GM19395 (cell line): ENCODE measurements around the gene MYEOV.

Experiments used
- ATAC-seq: cut with Tn5 transposase; IDR thresholded peaks from one replicate; pipeline ENCODE4 v1.9.1; 2021; ENCODE audit warnings: mild to moderate bottlenecking, moderate library complexity; ENCODE audit not compliant: unreplicated experiment

MYEOV gene

DNA sequence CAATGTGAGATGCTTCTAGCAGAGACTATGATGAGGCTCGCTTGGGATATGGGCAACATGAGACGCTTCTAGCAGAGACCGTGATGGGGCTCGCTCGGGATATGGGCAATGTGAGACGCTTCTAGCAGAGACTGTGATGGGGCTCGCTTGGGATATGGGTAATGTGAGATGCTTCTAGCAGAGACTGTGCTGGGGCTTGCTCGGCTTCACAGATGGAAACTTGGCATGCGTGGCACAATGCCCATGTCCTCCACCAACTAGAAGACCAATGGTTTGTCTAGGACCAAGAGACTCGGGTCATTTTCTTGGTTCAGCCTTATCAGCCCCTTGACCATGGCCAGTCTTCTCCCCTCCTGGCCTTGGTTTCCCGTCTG is 7.1 kb downstream of the MYEOV start:
- ATAC-seq, result no peak

DNA sequence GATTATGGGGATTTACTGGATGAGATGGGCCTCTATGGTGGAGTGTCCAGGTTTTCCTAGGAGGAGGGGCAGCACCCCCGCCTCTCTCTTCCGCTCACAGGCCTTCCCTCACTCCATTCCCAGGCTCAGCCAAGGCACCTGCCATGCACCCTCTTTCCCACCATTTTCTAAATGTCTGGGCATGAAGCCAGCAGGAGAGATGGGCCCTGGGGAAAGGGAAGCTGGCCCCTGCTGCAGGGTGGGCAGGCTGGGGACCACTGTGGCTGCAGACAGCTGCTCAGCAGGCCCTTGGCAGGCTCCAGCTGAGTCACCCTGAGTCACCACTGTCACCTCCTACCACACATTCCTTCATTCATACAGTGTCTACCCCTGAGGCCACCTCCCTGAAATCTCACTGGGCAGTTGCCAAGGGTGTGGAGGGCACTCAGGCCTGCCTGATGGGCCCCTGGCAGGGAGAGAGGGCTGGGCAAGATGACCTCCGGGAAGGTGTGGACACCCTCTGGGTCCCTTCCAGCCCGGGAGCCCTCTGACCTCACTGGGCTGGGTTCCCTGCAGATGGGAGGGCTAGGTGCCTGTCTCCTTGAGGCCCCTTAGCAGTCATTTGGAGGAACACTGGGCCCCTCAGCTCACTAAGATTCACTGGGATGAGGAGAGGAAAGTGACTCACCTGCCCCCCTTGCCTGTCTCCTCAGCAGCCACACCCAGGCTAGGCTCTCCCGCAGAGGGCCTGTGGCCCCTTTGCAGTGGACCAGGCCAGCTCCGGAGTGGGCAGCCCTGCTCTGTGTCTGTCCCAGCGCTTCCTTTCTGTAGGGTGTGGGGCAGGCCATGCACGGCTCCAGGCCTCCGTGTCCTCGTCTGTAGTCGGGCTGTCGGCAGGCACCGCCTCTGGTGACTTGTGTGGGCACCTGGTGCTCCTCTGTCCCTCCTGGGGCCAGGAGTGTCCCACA is 7.8 kb downstream of the MYEOV start:
- no peak for ATAC-seq

DNA sequence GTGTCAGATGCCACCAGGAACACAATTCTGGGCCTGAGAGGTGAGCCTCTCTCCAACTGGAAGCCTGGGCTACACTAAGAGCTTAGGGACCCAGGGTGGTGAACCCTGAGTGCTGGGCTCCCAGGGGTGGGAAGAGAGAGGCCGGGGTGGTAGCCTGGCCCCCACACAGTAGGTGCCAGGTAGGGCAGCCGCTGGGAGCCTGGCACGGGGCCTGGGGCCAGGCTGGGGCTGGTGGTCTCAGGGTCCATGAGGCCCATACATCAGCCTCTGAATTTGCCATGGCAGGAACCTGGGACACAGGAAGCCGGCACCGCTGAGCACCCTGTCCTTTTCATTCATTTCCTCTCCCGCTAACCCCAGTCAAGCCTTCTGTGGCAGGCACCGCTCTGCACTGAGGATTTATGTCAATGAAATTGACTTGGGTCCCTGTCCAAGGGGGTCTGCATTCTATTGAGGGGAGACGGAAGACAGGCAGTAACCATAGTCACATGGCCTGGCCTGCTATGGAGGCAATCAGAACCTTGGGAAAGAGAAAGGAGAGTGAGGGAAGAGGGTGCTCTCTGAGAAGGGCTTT is 8.6 kb downstream of the MYEOV start:
- ATAC-seq, result no peak

DNA sequence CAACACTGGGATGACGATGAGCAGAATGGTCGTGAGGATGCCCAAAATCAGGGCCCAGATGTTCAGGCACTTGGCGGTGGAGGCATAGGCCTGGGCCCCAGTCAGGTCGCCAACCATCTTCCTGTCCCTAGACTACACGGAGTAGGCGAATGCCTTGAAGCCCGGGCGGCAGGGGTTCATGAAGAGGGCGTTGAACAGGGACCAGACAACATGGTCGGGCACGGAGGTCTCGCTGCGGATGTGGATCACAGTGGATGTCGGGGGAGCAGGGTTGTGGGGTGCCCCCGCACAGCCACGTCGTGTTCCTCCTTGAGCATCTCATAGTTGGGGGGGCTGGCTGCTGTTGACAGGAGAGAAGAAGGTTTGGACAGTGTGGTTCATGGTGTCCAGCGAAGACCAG is 9.5 kb downstream of the MYEOV start:
- no peak for ATAC-seq

DNA sequence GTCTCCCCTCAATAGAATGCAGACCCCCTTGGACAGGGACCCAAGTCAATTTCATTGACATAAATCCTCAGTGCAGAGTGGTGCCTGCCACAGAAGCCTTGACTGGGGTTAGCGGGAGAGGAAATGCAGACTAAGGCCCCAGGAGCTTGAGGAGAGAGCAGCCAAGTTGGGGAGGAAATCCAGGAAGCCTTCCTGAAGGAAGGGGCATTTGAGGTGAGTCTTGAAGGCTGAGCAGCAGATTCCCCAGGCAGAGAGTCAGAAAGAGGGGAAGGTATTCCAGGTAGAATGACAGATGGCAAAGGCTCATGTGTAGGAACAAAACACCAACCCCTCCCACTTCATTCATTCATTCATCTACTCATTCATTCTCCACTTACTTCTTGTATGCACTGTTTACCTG is 10.3 kb downstream of the MYEOV start:
- no peak for ATAC-seq

DNA sequence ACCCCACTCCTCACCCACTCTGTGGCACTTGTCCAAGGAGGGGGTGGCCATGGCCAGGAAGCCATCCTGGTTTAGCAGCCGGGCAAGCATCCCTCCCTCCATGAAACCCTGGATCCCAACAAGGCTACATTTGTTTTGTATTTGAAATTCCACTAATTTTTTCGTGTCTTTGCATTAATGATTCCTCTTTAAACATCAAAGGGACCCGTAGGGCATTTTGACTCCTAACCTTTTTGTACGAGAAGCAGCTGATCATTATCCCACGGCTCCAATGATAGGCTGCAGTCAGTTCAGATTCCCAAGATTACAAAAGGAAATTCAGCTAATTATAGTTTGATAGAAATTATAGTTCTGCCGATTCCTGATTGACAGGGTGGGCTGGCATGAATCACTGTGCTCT is 10.7 kb downstream of the MYEOV start:
- ATAC-seq, result no peak

DNA sequence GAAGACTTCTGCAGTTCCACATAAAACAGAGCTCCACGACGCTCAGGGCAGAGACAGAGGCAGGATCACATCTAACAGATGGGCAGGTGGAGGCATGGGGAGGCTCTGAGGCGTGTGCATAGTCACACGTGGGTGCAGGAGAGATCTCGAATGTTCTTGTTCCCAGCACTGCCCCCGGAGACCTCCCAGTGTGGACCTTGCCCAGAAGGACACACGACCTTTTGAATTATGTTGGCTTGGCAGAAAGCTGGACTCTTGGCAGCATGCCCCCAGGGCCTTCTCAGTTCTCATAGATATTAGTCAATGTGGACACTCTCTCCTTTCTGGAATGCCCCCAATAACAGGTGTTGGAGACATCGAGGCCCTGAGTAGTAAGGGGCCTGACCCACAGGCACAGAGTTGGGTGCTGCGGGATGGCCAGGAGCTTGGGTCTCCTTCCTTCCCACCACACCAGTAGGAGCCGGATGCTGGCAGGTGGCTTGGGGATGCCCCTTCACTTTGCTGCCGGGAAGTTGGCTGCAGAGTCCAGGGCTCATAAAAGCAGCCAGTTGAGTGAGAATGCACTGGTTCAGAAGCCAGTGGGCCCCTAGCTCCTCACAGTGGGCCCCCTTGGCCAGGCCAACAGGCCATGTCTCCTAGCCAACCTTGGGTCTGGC is 12.1 kb downstream of the MYEOV start:
- ATAC-seq, result no peak

DNA sequence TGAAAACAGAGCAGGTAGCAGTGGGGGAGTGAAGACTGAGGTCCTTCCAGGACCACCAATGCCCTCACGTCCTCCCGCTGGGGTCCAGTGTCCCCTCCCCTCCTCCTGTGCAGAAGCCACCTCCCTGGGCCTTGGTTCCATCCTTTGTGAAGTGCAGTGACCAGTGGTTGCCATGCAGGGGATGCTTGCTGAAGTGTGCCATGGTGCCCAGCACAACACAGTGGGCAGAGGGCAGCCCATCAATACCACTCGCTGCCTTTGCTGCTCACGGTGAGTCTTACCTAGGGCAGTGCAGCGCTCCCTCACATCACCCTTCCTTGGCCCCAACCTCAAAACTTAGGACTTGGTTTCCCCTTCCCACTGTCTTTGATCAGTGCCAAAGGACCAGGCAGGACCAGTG is 12.9 kb downstream of the MYEOV start:
- no peak for ATAC-seq

DNA sequence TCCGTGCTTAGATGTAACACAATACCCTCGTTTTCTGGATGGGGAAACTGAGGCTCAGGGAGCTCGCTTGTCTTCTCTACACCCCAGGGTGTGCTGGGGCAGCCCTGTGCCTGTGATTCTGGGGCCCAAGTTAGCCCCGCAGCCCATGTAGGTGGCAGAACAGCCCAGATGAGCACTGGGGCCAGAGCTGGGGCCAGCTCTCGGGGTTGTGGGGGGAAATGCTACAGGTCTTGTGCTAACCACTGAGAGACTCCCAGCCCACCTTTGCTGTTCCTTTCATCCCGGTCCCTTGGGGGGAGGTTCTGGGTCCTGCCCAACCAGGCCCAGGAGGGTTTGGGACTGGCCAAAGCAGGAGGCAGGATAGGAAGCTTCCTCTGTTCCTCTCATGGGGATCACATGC is 13.5 kb downstream of the MYEOV start:
- no peak for ATAC-seq

DNA sequence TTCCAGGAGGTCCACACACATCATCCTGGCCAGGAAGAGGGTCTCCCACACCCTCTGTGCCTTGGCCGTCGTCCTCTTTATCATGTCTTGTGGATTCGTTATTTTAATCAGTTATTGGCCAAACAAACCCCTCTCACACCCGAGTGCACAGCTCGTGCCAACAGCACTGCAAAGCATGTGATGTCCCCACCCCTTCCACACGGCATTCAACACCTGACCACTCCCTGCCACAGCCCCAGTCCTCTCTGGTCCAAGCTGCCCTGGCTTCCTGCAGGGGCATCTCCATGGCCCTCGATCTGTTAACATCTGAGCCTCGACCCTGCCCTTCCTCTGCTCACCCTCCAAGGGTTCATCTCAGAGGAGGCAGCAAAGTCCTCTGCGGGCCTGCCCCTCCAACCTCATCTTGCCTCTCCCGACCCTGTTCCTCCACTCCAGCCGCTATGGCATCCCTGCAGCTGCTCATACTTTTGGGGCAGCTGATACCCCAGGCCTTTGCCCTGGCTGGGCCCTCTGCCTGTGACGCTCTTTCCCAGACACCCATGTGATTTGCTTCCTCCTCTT is 14.0 kb downstream of the MYEOV start:
- ATAC-seq, result no peak

DNA sequence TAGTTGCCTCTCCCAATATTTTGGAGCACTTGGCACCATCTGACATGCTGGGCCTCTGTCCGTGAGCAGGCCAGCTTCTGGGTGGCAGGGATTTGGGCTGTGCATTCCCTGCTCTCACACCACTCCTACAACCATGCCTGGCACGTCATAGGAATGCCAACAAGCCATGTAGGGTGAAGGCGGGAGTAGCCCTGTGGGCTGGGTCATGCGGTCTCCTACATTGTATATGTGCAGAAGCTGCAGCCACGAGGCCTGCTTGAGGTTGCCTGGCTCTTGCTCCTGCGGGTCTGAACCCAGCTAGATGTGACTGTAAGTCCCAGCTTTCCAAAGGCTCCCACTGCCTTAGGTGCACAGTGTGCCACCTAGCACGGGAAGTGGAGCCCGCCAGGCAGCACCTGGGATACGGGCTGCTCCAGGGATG is 14.5 kb downstream of the MYEOV start:
- ATAC-seq, result no peak

DNA sequence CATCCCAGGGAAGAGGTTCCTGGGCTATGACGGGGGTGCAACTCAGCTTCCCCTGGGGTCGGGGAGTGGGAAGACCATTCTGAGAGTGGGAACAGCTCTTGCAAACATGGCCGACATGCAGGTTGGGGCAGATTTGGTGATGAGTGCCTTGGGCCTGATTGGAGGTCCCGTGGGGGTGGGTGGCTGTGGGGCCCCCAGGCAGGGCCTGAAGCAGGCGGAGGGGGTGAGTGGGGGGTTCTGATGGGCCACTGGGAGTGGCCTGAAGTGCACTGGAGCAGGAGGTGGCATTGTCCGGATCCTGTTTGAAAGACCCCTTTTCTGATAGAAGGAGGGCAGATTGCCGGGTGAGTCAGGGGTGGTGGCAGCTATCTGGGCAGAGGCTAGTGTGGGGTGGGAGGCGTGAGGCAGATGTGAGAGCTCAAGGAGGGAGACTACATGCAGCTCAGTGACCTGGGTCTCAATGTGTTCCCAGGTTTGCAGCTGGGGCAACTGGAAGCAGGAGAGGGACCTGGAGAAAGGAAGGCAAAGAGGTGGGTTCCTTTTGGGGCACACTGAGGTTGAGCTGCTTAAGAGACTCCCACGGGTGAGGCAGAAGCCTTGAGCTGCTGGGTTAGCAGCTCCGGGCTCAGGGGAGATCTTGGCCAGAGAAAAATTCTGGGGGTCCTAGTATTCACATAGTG is 15.1 kb downstream of the MYEOV start:
- no peak for ATAC-seq

DNA sequence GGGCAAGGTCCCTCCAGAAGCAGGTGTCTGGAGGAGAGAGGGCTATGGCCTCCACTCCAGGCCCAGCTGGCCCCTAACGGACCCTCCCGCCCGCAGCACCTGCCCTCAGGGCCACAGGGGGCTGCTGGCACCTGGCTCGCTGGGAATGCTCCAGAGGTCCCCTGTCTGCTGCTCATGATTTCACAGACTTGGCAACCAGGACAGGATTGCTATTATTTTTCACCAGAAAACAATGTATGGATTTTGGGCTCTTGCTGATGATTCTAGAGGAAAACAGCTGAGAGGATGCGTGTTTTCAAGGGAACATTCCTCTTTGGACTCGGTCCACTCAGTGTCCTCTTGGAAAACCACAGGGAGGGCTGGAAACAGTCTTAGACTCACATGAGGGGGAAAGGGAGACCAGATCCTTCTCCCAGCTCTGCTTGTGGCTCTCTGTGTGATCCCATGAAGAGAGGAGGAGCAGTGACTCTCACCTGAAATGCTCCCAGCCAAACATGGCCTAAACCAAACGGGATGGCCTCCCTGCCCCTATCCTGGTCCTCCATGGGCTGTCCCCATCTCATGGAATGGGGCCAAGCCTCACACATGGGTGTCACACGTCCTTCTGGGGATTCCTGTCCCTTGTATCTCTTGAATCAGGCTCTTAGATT is 15.8 kb downstream of the MYEOV start:
- no peak for ATAC-seq

DNA sequence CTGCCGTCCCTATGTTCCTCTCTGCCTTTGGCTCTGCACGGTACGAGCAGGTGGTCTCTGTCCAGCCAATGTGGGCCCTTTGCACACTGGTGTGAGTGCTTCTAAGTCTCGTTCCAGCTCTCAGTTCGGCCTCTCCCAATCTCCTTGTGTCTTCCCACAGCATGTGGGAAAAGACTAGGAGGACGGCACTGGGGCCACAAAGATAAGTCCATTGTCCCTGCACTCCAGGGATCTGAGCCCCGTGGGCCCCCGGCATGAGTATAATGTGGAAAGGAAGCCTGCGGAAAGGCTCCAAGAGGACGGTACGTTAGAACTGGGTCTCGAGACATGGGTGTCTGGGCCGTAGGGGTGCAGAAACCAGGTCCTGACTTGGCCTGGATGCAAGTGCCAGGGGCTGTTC is 16.4 kb downstream of the MYEOV start:
- no peak for ATAC-seq

DNA sequence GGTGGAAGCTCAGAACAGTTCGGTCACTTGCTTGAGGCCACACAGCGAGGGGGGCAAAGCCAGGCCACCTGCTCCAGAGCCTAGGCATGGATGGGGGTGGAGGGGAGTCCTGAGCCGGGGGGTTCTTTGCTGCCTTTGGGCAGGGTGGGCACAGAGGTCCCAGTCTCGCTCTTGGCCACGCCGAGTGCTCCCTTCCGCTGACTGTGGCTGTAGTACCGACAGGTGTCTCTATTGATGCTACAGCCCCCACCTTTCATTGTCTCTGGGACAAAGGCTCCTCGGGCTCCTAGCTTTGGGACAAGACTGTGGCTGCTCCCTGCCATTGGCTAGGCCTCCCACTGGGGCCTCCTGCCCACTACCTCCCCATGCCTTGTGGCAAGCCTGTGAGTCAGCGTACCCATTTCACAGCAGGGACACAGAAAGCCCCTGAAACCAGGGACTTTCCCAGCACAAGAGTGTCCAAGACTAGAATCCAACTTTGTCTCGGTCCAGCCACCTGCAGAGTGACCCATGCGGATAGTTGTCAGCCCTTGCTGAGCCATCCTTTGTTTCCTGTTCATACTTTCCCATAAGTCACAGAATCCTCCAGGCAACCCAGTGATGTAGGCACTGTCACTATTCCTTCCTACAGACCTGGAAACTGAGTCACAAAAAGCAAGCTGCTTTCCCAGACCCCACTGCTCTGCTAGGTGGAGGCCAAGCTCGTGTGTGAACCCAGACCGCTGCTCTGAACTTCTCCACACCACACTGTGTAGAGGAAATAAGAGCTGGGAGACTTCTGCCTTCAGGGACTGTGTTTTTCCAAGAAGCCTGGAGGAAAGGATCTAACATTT is 17.2 kb downstream of the MYEOV start:
- ATAC-seq, result no peak

DNA sequence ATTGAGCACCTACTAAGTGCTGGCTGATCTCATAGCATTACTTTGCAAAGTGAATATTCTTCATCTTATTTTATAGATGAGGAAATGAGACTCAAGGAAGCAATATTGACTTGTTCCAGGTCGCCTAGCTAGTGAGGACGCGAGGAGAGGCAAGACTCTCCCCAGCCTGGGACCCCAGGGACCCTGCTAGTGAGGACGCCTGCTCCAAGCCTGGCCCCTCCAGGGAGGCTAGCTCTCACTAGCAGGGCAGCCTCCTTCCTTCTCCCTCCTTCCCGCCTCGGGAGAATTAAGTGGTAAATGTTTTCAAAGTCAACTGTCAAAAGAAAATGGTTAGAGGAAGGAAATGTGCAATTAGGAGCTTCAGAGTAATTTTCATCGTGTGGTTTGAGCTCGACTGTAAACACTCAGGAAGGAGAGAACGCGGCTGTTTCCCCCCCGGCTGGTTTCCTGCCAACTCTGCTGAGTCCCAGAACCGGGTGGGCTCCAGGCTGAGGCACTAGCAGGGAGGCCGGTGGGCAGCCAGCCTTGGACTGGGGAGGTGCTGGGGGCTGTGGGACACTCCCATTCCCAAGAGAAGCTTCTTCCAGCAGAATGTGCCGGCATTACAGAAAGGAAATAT is 17.9 kb downstream of the MYEOV start:
- no peak for ATAC-seq

DNA sequence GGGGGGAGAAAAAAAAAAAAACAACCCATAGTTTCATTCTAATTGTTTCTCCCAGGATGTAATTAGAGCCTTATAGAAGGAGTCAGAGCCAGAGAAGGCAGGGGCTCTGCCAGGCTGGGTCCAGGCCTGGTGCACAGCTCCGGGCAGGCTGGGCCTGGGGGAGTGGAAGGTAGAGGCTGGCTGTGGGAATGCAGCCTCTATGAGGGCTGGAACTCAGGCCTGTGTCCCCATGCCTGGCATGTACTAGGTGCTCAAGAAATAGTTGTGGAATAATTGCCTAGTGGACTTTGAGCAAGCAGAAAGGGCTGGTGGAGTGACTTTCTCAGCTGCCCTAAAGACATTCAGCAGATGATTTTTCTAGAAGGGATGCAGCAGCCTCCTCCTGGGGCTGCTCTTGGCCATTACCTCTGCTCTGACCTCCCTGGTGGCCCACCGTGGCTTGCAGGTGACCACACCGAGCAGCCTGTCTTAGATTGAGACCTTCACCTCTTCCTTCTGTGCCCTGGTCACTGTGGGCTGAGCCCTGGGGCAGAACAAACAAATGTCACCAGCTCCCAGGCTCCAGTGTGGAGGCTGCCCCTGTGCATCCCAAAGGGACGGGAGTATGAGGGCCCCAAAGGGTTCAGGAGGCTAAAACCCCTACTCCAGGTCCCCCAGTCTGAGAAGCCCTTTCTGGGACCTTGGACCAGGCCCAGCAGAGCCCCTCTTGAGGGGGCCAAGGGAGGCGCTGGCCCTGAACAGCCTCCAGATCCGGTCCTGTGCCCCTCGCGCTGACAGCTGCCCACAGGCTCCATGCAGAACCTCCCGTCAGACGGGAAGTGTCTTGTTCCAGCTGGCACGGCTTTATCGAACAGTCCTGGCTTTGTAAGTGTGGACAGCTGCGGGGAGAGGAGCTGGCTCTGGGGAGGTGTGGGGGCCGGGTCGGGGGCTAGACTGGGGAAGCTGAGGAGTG is 18.8 kb downstream of the MYEOV start:
- ATAC-seq, result no peak

DNA sequence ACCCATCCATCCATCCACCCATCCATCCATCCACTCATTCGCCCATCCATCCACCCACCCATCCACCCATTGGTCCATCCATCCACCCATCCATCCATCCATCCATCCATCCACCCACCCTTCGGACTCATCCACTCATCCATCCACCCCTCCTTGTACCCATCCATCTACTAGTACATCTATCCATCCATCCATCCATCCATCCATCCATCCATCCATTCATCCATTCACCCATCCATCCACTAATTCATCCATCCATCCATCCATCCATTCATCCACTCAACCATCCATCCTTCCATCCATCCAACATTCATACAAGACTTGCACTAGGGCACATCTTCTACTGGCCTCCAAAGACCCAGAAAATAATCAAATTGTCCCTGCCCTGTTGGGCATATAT is 20.0 kb downstream of the MYEOV start:
- ATAC-seq, result no peak
